SK-N-SH (cell line): Measurements from ENCODE around the gene C2orf92. TPM values are rescaled to one million over a fixed set of nuclear protein-coding genes. Genes with fewer than 3 reads are reported as not detected.

Source experiments
- CTCF ChIA-PET: fragments of 300-600, 350-600 bp; formaldehyde crosslinking; extraction: SDS; loops from one replicate; lab custom pipeline; 2021; lab: Yijun Ruan, JAX
- POLR2A ChIA-PET: fragments of 350-600 bp; sonication (Branson Sonifier 250); formaldehyde crosslinking; extraction: SDS; loops from one replicate; lab custom pipeline; 2020; ENCODE audit warnings: antibody characterized with exemption, inconsistent platforms; lab: Yijun Ruan, JAX
- DNase-seq: peaks from one replicate; pipeline ENCODE4 v3.0.0; 2012
- H2AFZ ChIP-seq: fragments of 200-600 bp; sonication (generic); 2 replicates; pipeline ENCODE4 v1.8.1; 2016; ENCODE audit warnings: antibody characterized with exemption, mild to moderate bottlenecking, low read depth
- H3F3A ChIP-seq: fragments of 200-600 bp; sonication (generic); replicated peaks from 2 replicates; pipeline ENCODE3; 2016; ENCODE audit warnings: antibody characterized with exemption, mild to moderate bottlenecking; ENCODE audit not compliant: insufficient read depth
- H3K27ac ChIP-seq, 2 experiments: fragments of 200-500 bp in 1 of 2; fragments of 200-600 bp in 1 of 2; sonication (Bioruptor generic) in 1 of 2; sonication (generic), shearing (Covaris generic) in 1 of 2; 2 replicates each; pipeline versions ENCODE4 v1.5.1 to v1.6.1; 2014 to 2016; ENCODE audit warnings: low read depth in 2 of 2, inconsistent platforms in 1 of 2, low read length in 1 of 2, mild to moderate bottlenecking in 1 of 2, mixed read lengths in 1 of 2
- H3K27me3 ChIP-seq: fragments of 200-600 bp; sonication (generic), shearing (Covaris generic); 2 replicates; pipeline ENCODE4 v1.6.1; 2016; ENCODE audit warnings: mixed run types; ENCODE audit not compliant: insufficient read depth
- H3K36me3 ChIP-seq, 2 experiments: fragments of 200-500 bp in 1 of 2; fragments of 200-600 bp in 1 of 2; sonication (Bioruptor generic) in 1 of 2; sonication (generic) in 1 of 2; replicated peaks in 1 of 2; 2 replicates each; pipeline versions ENCODE3 to v1.5.1; 2014 to 2016; ENCODE audit warnings: low read length in 1 of 2, mild to moderate bottlenecking in 1 of 2; ENCODE audit not compliant: insufficient read depth in 2 of 2, control insufficient read depth in 1 of 2
- H3K4me1 ChIP-seq, 2 experiments: fragments of 200-500 bp in 1 of 2; fragments of 200-600 bp in 1 of 2; sonication (Bioruptor generic) in 1 of 2; sonication (generic), shearing (Covaris generic) in 1 of 2; 2 replicates each; pipeline versions ENCODE4 v1.5.1 to v1.6.1; 2014 to 2016; ENCODE audit warnings: low read depth in 1 of 2, low read length in 1 of 2, mixed run types in 1 of 2; ENCODE audit not compliant: insufficient read depth in 2 of 2, control insufficient read depth in 1 of 2
- H3K4me2 ChIP-seq: fragments of 200-600 bp; sonication (generic), shearing (Covaris generic); 2 replicates; pipeline ENCODE4 v1.6.1; 2017; ENCODE audit warnings: mixed run types
- H3K4me3 ChIP-seq, 2 experiments: fragments of 200-500 bp in 1 of 2; fragments of 200-600 bp in 1 of 2; sonication (Bioruptor generic) in 1 of 2; sonication (generic), shearing (Covaris generic) in 1 of 2; 2 replicates each; pipeline versions ENCODE4 v1.5.1 to v1.8.1; 2014 to 2016; ENCODE audit warnings: low read depth in 2 of 2, inconsistent platforms in 1 of 2, low read length in 1 of 2, mild to moderate bottlenecking in 1 of 2, mixed read lengths in 1 of 2, moderate library complexity in 1 of 2
- H3K79me2 ChIP-seq: fragments of 200-600 bp; sonication (generic); 2 replicates; pipeline ENCODE4 v1.8.1; 2017; ENCODE audit warnings: mild to moderate bottlenecking; ENCODE audit not compliant: insufficient read depth
- H3K9ac ChIP-seq: fragments of 200-600 bp; sonication (generic); 2 replicates; pipeline ENCODE4 v1.6.1; 2017; ENCODE audit warnings: mixed run types
- H3K9me2 ChIP-seq: fragments of 200-600 bp; sonication (generic); 2 replicates; pipeline ENCODE4 v1.6.1; 2017; ENCODE audit warnings: mixed run types
- H3K9me3 ChIP-seq: fragments of 200-600 bp; sonication (generic); 2 replicates; pipeline ENCODE4 v1.6.1; 2017; ENCODE audit warnings: mixed run types, mild to moderate bottlenecking, moderate library complexity
- H4K20me1 ChIP-seq: fragments of 200-600 bp; sonication (generic); 2 replicates; pipeline ENCODE4 v1.6.1; 2017; ENCODE audit warnings: mild to moderate bottlenecking, mixed run types; ENCODE audit not compliant: insufficient read depth
- CHD2 ChIP-seq: fragments of 150-350 bp; IDR thresholded peaks from 2 replicates; pipeline ENCODE4 v1.6.1; 2018; ENCODE audit warnings: low read length; ENCODE audit not compliant: partially characterized antibody
- EZH2phosphoT487 ChIP-seq: fragments of 200-600 bp; sonication (generic); IDR thresholded peaks from 2 replicates; pipeline ENCODE4 v1.6.1; 2017; ENCODE audit warnings: low read depth, mixed run types, mild to moderate bottlenecking, antibody characterized with exemption, moderate library complexity, borderline replicate concordance
- FOSL2 ChIP-seq: IDR thresholded peaks from 2 replicates; pipeline ENCODE4 v1.4.0; 2012; ENCODE audit warnings: low read depth, mild to moderate bottlenecking, moderate library complexity, borderline replicate concordance
- FOXJ3 ChIP-seq: sonication (generic); formaldehyde crosslinking; IDR thresholded peaks from 2 replicates; pipeline ENCODE4 v1.5.1; 2020; ENCODE audit warnings: mild to moderate bottlenecking, missing genetic modification reagents
- GABPA ChIP-seq: IDR thresholded peaks from 2 replicates; pipeline ENCODE4 v1.4.0; 2012; ENCODE audit warnings: low read depth, mild to moderate bottlenecking
- MAX ChIP-seq: IDR thresholded peaks from 2 replicates; pipeline ENCODE4 v1.4.0; 2012; ENCODE audit warnings: low read depth
- PBX3 ChIP-seq: IDR thresholded peaks from 2 replicates; pipeline ENCODE4; 2012
- RAD21 ChIP-seq: IDR thresholded peaks from 2 replicates; pipeline ENCODE4 v1.6.1; 2012; ENCODE audit warnings: mild to moderate bottlenecking, low read length
- RXRA ChIP-seq: IDR thresholded peaks from 2 replicates; pipeline ENCODE4 v1.4.0; 2012; ENCODE audit warnings: low read depth, mild to moderate bottlenecking, borderline replicate concordance
- SIN3A ChIP-seq: IDR thresholded peaks from 2 replicates; pipeline ENCODE4 v1.6.1; 2012; ENCODE audit warnings: low read depth, mild to moderate bottlenecking, low read length, moderate library complexity, borderline replicate concordance
- TCF12 ChIP-seq: IDR thresholded peaks from 2 replicates; pipeline ENCODE4 v1.4.0; 2012
- TEAD4 ChIP-seq: IDR thresholded peaks from 2 replicates; pipeline ENCODE4 v1.4.0; 2012; ENCODE audit warnings: mild to moderate bottlenecking, borderline replicate concordance; ENCODE audit not compliant: insufficient read depth
- ZBTB33 ChIP-seq: IDR thresholded peaks from 2 replicates; pipeline ENCODE4 v1.4.0; 2012; ENCODE audit warnings: low read depth, borderline replicate concordance
- WGBS: methylation state at CpG from one replicate; pipeline ENCODE4 v1.1.6; 2017; ENCODE audit warnings: low lambda C conversion rate; 5-methylcytosine and 5-hydroxymethylcytosine counted together
- polyA plus RNA-seq, 3 experiments: library from polyadenylated mRNA; depleted of rRNA; stranded (reverse); fragments of >200 nt; gene quantifications; 2 replicates each; pipeline ENCODE4 v1.2.3, GENCODE V29; 2012

Gene C2orf92
- polyA plus RNA-seq, 1 of the 3 experiments (the other 2 are of a cell fraction): 3.1 TPM

GRCh38 chr2:97737421-97738178 is 68.1 kb downstream of the C2orf92 start:
- Histone ChIP-seq H3K9me3 (no peaks in the 10 kb centered on the region), H3K36me3 (no peaks in the 10 kb centered on the region), H3F3A (no peaks in the 10 kb centered on the region)

GRCh38 chr2:97738179-97739019 is 68.9 kb downstream of the C2orf92 start:
- 76% methylated on average over 9 of the region's 9 CpGs for WGBS
- POLR2A ChIA-PET: no interaction called here
- DNase-seq: no peak
- Histone ChIP-seq H3K4me2 (no peak overlapping the region), H3K9me3 (no peaks in the 10 kb centered on the region), H3K4me3 (no peak overlapping the region), H3K27ac (no peak overlapping the region), H3K79me2 (no peaks in the 10 kb centered on the region), H3K9me2 (no peaks in the 10 kb centered on the region), H3K4me1 (no peaks in the 10 kb centered on the region; a peak in 1 of 4 replicates), H3F3A (no peaks in the 10 kb centered on the region), H4K20me1 (no peaks in the 10 kb centered on the region), H3K27me3 (no peaks in the 10 kb centered on the region), H3K36me3 (no peaks in the 10 kb centered on the region), H2AFZ (no peak overlapping the region), H3K9ac (no peak overlapping the region)
- CTCF ChIA-PET: interaction anchor here (1.0 to 3.4 kb wide), 6 partner anchors 13 to 653 kb away, joined by 3 to 21 read pairs (median 16); no protein-coding TSS in a partner anchor
- TF ChIP-seq RXRA (no peak), ZBTB33 (no peak), CHD2 (no peak), TEAD4 (no peak)

More at GRCh38 chr2:97737421-97738178, 68.1 kb downstream of the C2orf92 start:
- DNase-seq: no peak
- POLR2A ChIA-PET: no interaction called here
- H3K4me3 ChIP-seq: no peak overlapping the region
- no peak for TF ChIP-seq SIN3A
- no peak for TF ChIP-seq RAD21
- no peak for TF ChIP-seq EZH2phosphoT487
- TF ChIP-seq GABPA: no peak
- no peak for TF ChIP-seq TCF12
- TF ChIP-seq FOXJ3 (CRISPR knock-in tag): no peak
- no peak for TF ChIP-seq PBX3
- TF ChIP-seq MAX: no peak
- TF ChIP-seq FOSL2: no peak
- H3K27me3 ChIP-seq: no peaks in the 10 kb centered on the region
- no peaks in the 10 kb centered on the region for H3K9me2 ChIP-seq
- 71% methylated on average over 22 of the region's 32 CpGs for WGBS
- H3K27ac ChIP-seq: no peak overlapping the region
- no peak overlapping the region for H2AFZ ChIP-seq
- H3K9ac ChIP-seq: no peak overlapping the region
- H3K79me2 ChIP-seq: no peaks in the 10 kb centered on the region
- no peaks in the 10 kb centered on the region for H4K20me1 ChIP-seq
- CTCF ChIA-PET: interaction anchor here (1.3 kb wide), 1 partner anchor 647 kb away, joined by 4 read pairs; no protein-coding TSS in a partner anchor
- H3K4me1 ChIP-seq: no peaks in the 10 kb centered on the region; a peak in 1 of 4 replicates
- no peak overlapping the region for H3K4me2 ChIP-seq
